Central memory CD4-positive, alpha-beta T cell (primary cell): ENCODE measurements around the gene PIGP.
A peak's percentile ranks its signal among the peaks of the same experiment; 100 is the strongest.
"Not testable (repeated sequence)": the region's sequence is repeated elsewhere in the genome, so short reads cannot be mapped to it uniquely, and the experiment has no call there.

ENCODE experiments used
- DNase-seq: peaks from one replicate; pipeline ENCODE4 v3.0.0; 2022

Gene PIGP

GRCh38 chr21:37075214-37075770, 2.4 kb upstream of the PIGP start:
- DNase-seq, result no peak

GRCh38 chr21:37074546-37074945, 1.7 kb upstream of the PIGP start:
- DNase-seq, result no peak

- DNase-seq, result no peak
Observed at GRCh38 chr21:37074197-37074510, 1.3 kb upstream of the PIGP start.

- peak; percentile 76 for DNase-seq
Observed at GRCh38 chr21:37073417-37074196, 736 bp upstream of the PIGP start.

- no peak for DNase-seq
Observed at GRCh38 chr21:37072274-37072987, 440 bp downstream of the PIGP start.

- no peak for DNase-seq
Observed at GRCh38 chr21:37071561-37072273, 1.2 kb downstream of the PIGP start.

GRCh38 chr21:37065561-37066177, 7.2 kb downstream of the PIGP start:
- DNase-seq, result no peak

- DNase-seq, result no peak
Observed at GRCh38 chr21:37064841-37065240, 8.0 kb downstream of the PIGP start.

- no peak for DNase-seq
Observed at GRCh38 chr21:37063433-37063832, 9.4 kb downstream of the PIGP start.

GRCh38 chr21:37062593-37062935, 10.3 kb downstream of the PIGP start:
- DNase-seq, result no peak

- no peak for DNase-seq
Observed at GRCh38 chr21:37061926-37062592, 10.8 kb downstream of the PIGP start.

GRCh38 chr21:37060296-37060695, 12.6 kb downstream of the PIGP start:
- DNase-seq, result no peak

GRCh38 chr21:37059181-37059580, 13.7 kb downstream of the PIGP start:
- DNase-seq, result no peak

GRCh38 chr21:37058261-37058660, 14.6 kb downstream of the PIGP start:
- no peak for DNase-seq

GRCh38 chr21:37057614-37058013, 15.3 kb downstream of the PIGP start:
- DNase-seq, result no peak

- no peak for DNase-seq
Observed at GRCh38 chr21:37055271-37055855, 17.5 kb downstream of the PIGP start.

- DNase-seq, result not testable (repeated sequence)
Observed at GRCh38 chr21:37049741-37050140, 23.1 kb downstream of the PIGP start.

- no peak for DNase-seq
Observed at GRCh38 chr21:37047079-37047478, 25.8 kb downstream of the PIGP start.

GRCh38 chr21:37045556-37045955, 27.3 kb downstream of the PIGP start:
- no peak for DNase-seq

- DNase-seq, result no peak
Observed at GRCh38 chr21:37045149-37045548, 27.7 kb downstream of the PIGP start.

GRCh38 chr21:37044643-37045042, 28.2 kb downstream of the PIGP start:
- no peak for DNase-seq

- DNase-seq, result no peak
Observed at GRCh38 chr21:37043818-37044217, 29.1 kb downstream of the PIGP start.
